Measurements from ENCODE around the gene PPP1R36.
"Not testable (repeated sequence)": the region's sequence is repeated elsewhere in the genome, so short reads cannot be mapped to it uniquely, and the experiment has no call there.

Gene PPP1R36, protein sequence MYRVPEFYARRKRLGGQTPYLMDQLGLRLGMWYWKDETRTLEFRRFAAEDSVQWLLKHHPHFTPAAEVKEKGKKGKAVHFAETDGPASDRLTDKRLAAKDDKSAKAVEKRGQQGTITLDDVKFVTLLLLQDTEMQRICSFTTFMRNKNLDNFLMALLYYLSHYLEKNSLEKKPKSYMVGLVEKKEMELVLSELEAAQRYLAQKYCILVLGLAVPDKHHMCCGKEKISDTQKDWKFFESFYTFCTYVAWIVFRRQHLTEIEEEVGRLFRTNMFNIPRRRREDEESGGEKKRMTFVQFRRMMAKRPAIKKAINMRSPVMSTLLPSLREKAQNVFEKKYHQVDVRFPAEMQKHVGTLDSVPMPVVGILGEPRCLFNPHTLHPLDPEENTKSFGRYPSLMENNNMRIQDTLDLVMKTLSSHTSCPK

DNA sequence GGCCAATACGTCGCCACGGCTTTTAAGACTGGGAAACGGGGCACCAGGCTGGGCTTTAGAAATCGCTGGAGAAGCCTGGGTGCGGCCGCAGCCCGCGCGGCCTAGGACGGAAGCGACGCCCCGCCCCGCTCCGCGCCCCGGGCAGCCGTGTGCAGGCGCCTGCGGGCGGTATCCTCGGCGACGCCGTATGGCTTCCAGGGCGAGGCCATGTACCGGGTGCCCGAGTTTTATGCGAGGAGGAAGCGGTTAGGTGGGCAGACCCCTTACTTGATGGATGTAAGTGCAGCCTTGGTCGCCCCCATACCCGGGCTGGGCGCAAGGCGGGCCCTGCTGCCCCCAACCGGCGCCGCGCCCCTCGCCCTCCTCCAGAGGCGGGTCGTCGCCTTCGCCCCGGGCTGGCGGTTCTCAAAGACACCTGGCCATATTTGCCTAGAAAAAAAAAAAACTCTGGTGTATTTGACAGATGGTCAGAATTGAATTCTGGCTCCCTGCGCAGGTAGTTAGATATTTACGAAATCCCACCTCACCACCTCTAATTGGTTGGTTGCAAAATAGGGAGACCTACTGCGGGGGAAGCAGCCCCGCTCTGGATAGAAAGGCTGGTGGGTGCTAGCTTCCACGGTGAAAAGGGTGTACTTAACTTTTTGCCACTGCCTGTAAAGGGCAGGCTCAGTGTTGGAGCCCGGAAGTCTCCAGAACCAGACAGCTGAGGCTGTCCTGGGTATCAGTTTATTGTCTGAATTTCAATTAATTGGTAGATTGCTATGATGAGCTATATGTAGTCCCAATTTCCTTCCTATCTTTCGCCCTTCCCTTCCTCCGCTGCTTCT, at the start of gene PPP1R36:
TSS of gene PPP1R36 (plus strand) at position 171 of the 830 bp plus-strand sequence. CDS start at position 208, 37 bp downstream.
- no peak for DNase-seq (ENCODE audit: low read depth, low spot score)

DNA sequence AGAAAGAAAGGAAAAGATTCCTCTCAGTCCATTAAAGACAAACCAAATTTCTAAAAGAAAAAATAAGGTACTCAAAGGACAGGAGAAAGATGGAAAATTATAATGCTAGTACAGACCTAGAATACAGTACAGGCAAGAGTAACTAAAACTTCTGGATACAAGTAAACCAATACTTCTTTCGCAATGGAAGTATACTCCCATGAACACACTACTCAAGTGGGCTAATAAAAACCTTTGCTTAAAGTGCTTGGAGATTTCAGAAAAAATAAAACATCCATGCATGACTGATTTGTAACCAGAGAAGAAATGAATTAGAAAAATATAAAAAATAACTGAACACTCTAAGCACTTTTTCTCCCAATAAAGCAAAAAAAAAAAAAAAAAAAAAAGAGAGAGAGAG, 49.7 kb upstream of the PPP1R36 start:
- no peak for DNase-seq (ENCODE audit: low read depth, low spot score)

GRCh38 chr14:64501411-64502171, 48.2 kb upstream of the PPP1R36 start:
- DNase-seq (ENCODE audit: low read depth, low spot score) = no peak

GRCh38 chr14:64502456-64502855, 47.3 kb upstream of the PPP1R36 start:
- no peak for DNase-seq (ENCODE audit: low read depth, low spot score)

GRCh38 chr14:64502887-64503433, 46.8 kb upstream of the PPP1R36 start:
- DNase-seq (ENCODE audit: low read depth, low spot score) = no peak

DNA sequence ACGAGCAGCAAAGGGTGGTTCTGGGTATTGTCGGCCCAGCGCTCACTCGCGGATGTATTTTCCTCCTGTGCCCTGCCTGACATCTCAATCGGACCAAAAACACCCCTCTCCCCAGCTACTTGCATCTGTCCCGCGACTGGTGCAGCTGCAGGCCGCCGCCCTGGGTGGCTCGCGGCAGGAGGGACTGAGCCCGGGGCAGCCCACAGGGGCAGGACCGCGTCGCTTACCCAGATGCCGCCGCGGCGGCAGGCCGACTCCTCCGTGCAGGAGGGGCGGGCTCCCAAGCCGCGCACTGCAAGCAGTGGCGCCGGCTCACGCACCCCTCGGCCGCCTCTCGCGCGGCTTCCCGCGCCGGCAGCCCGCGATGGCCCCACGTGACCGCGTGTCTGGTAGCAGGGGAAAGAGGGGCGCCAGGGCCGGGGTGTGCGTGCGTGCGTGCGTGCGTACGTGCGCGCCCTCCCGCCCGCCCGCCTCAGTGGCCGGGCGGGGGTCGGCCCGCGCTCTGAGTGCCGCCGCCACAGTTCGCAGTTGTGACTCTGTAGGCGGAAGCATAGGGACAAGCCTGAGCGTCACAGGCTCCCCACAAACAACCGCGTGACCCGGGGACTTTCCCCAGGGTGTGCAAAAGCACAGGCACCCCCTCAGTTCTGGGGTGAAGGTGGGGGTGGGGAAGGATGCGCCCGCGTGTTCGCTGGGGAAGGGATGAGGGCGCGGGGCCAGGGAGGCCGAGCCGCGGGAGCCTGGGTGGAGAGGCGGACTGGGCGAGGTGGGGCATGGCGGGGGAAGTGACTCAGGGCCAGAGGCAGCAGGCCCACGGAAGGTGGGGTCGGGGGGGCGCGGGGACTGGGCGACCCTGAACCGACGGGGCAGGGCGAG, 46.1 kb upstream of the PPP1R36 start, which contains the start of gene ZBTB25:
TSS of gene ZBTB25 (minus strand) at position 405 of the 876 bp plus-strand sequence. CDS start 13,305 bp downstream, outside the sequence.
- DNase-seq (ENCODE audit: low read depth, low spot score) = peak; percentile 83

DNA sequence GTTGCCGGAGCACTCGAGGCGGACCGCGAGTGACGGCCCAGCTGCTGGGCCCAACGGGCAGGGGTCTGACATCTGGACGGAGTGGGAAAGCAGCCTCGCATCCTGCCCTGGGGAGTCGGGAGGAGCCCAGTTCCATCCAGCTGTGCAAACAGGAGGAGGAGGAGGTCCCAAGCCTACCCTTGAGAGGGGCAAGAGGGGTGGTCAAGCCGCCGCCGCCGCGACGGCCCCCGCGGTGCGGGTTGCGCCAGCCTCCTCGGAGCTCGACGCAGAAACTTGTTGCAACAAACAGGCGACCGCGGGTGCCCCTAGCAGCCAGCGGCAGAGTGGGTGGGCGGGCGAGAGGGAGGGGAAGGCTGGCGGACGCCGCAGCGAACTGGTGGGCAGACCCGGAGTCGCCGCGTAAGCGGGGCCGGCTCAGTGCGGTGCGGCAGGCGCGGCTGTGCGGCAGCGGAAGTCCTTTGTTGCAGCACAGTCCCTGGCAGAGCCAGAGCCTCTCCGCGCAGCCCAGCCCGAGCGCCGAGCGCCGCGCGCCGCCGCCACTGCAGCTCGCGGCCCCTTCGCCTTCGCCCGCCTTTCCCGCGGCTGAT, 45.4 kb upstream of the PPP1R36 start, which contains the start of gene ZBTB1:
TSS of gene ZBTB1 (plus strand) at position 461 of the 587 bp plus-strand sequence. CDS start 16,735 bp downstream, outside the sequence.
- peak; percentile 77 for DNase-seq (ENCODE audit: low read depth, low spot score)

- DNase-seq (ENCODE audit: low read depth, low spot score) = peak; percentile 61
Observed at GRCh38 chr14:64504897-64505794, 44.6 kb upstream of the PPP1R36 start.

DNA sequence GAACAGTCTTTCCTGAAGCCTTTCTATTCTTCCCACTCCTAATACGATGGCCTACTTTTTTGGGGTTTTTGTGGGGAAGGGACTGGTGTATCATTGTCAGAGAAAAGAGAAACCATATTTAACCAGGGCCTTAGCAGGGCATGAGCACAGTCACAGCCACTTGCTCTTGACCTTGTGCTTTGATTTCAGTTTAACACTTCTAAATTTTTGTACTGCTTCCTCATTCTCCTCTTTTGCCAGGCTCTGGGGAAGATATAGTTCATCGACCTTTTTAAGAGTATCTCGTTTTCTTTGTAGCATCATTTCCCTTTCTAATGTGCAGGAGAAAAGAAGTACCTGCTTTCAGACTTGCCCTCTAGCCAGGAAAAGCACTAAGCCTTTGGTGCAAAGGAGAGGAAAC, 43.0 kb upstream of the PPP1R36 start:
- DNase-seq (ENCODE audit: low read depth, low spot score) = no peak

- DNase-seq (ENCODE audit: low read depth, low spot score) = no peak
Observed at GRCh38 chr14:64507376-64508156, 42.2 kb upstream of the PPP1R36 start.

- DNase-seq (ENCODE audit: low read depth, low spot score) = no peak
Observed at GRCh38 chr14:64508215-64508776, 41.5 kb upstream of the PPP1R36 start.

GRCh38 chr14:64509036-64509435, 40.7 kb upstream of the PPP1R36 start:
- DNase-seq (ENCODE audit: low read depth, low spot score) = no peak

DNA sequence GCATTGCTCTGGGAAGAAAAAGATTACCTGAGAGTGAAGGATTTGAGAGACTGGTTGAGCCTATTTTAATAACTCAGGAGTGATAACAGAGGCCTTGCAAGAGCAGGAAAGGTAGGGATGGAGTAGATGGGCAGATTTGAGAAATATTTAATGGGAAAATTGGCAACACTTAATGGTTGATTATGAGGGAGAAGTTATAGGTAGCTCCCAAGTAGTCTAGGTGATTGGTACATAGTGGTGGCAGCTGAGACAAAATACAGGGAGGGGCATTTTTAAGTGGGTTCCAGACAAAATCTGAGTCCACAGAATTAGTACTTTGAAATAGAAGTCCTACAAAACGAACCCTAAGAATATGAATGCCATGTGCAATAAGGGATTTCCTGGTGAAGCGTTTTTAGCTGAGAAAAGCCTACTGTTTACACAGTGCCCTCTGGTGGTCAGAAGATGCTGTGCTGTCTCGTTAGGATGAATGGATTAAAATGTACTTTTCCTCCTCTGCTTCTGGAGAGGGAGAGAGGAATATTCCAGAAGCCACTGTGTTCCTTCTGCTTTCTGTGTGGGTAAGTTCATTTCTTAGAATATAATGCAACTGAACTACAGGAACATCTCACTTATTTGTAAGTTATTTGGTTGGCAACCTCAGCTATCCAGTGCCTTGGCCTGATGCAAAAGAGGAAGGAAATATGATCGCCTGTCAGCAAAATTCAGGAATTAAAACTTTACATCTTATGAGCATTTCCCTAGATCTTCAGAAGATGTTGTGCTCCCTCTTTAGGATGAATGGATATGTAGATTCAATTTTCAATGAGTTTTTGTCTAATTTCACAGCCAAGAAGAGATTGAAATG, 38.7 kb upstream of the PPP1R36 start:
- peak; percentile 15 for DNase-seq (ENCODE audit: low read depth, low spot score)

GRCh38 chr14:64513271-64513670, 36.5 kb upstream of the PPP1R36 start:
- no peak for DNase-seq (ENCODE audit: low read depth, low spot score)

DNA sequence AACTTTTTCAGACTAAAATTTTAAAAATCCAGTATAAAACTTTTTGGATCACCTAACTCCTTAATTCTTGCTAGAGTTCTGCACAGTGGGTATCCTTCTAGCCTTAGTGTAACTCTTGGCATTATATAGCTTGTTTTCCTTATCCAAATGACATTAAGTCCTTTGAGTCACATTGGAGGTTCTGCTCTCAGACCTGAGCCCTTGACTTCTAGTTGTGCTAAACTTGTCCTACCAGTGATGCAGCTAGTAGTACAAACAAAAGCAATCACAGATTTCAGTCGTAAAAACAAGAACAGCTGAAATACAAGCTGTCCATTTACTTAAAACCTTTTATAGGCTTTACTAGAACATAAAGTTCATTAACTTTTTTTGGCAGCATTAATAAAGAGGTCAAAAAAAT, 34.7 kb upstream of the PPP1R36 start:
- DNase-seq (ENCODE audit: low read depth, low spot score) = no peak

DNA sequence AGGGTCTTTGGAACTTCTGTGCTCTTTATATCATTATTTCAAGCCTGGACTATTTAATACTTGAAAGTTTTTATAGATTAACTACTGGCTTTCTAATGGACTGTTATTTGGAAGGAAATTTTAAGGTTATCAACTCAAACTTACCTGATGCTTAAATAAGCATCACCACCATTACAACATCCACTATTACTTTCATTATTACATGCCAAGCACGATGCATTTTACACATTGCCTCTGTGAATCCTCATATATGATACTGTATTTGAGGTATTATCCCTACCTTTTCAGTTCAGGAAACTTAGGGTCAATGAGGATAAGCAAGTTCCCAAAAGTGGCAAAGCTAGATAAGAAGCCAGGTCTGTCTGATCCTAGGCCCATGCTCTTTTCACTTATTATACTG, 32.8 kb upstream of the PPP1R36 start:
- no peak for DNase-seq (ENCODE audit: low read depth, low spot score)

DNA sequence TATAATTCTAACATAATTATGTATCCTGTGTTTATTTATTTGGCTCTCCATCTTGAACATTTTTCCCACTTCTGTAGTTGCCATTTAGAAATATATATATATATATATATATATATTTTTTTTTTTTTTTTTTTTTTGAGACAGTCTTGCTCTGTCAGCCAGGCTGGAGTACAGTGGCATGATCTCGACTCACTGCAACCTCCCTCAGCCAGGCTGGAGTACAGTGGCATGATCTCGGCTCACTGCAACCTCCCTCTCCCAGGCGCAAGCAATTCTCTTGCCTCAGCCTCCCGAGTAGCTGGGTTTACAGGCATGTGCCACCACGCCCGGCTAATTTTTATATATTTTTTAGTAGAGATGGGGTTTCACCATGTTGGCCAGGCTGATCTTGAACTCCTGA, 32.1 kb upstream of the PPP1R36 start:
- DNase-seq (ENCODE audit: low read depth, low spot score) = not testable (repeated sequence)
